CMK (cell line): Measurements from ENCODE around the gene CCR3.

ENCODE experiments used
- DNase-seq: peaks from one replicate; pipeline ENCODE4 v3.0.0-alpha.2; 2010; ENCODE audit warnings: low read depth

Gene CCR3

GRCh38 chr3:46221391-46221790 lies 20.9 kb upstream of the CCR3 start:
- no peak for DNase-seq

- no peak for DNase-seq
Measured at GRCh38 chr3:46221938-46222337, 20.3 kb upstream of the CCR3 start.

- no peak for DNase-seq
Measured at GRCh38 chr3:46222435-46223161, 19.7 kb upstream of the CCR3 start.

GRCh38 chr3:46228260-46229242 lies 13.7 kb upstream of the CCR3 start:
- DNase-seq = peak; percentile 92

GRCh38 chr3:46231323-46231722 lies 10.9 kb upstream of the CCR3 start:
- DNase-seq = no peak

GRCh38 chr3:46233194-46233593 lies 9.1 kb upstream of the CCR3 start:
- no peak for DNase-seq

DNA sequence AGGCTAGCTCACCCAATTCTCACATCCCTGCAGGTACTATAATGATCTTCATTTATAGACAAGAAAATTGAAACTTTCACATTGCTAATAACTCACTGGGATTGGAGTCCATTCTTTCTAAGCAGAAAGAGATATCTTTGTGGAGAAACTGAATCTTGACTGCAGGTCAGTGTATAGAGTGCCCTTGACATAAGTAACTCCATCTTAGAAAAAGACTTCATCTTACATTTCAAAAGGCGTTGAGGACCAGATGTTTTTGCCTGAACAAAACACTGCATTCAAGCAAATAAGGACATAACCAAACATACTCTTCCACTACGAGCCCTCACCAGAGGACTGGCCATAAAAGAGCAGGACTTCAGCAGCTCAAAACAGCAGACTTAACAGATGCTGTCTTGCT lies 6.8 kb upstream of the CCR3 start:
- DNase-seq = no peak

- DNase-seq = peak; percentile 77
Measured at GRCh38 chr3:46236294-46237054, 5.8 kb upstream of the CCR3 start.

GRCh38 chr3:46238386-46238785 lies 3.9 kb upstream of the CCR3 start:
- DNase-seq = no peak

- no peak for DNase-seq
Measured at GRCh38 chr3:46239301-46239938, 2.8 kb upstream of the CCR3 start.

- DNase-seq = no peak
Measured at GRCh38 chr3:46239952-46240351, 2.3 kb upstream of the CCR3 start.

GRCh38 chr3:46243560-46243959 lies 1.3 kb downstream of the CCR3 start:
- DNase-seq = no peak

- DNase-seq = no peak
Measured at GRCh38 chr3:46245146-46245545, 2.9 kb downstream of the CCR3 start.

DNA sequence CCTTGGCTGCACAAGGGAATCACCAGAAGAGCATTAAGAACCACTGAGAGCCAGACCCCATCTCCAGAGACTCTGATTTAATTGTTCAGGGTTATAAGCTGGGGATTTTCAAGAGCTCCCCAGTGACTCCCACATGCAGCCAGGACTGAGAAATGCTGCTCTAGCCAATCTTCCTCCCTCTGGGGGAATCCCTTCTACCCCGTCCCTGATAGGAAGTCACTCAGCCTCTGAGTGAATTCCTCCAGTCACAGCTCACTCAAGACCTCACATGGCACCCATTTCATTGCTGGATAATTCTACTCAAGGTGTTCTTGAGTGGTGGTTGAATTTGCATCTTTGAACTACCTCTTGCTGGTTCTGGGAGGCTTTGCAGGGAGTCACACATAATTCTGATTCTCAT lies 10.7 kb downstream of the CCR3 start:
- no peak for DNase-seq

DNA sequence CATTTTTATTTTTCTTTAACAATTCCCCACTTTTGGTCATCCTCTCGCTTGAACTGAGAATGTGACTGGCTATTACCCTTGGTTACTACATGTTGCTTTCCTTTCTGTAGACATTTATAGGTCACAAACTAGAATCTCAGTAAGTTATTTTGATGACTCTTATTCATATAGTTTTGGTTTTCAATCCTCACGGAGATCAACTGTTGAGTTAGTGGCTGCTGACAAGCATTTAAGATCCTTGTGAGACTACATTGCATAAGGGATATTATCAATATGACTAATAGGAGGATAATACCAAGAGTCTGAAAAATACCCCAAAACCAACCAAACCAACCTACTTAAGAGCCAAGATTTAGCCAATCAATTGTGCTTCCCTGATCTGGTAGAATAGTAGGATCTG lies 16.3 kb downstream of the CCR3 start:
- DNase-seq = no peak

- no peak for DNase-seq
Measured at GRCh38 chr3:46261926-46262594, 19.8 kb downstream of the CCR3 start.

- DNase-seq = no peak
Measured at GRCh38 chr3:46264002-46264401, 21.7 kb downstream of the CCR3 start.

DNA sequence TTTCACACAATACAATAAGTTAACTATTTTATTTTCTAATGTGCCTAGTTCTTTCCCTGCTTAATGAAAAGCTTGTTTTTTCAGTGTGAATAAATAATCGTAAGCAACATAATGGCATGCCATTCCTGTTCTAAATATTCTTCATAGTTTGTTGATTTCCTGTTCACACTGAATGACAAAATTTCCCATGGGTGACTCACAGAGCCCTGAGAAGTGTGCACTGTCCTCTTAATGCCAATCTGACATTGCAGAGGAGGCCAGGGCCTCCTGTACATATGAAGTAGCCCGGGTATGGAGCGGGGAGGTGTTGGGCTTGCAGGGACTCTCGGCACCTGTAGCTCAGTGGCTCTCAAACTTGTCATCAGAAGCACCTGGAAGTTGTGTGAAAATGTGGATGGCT lies 24.3 kb downstream of the CCR3 start:
- no peak for DNase-seq

DNA sequence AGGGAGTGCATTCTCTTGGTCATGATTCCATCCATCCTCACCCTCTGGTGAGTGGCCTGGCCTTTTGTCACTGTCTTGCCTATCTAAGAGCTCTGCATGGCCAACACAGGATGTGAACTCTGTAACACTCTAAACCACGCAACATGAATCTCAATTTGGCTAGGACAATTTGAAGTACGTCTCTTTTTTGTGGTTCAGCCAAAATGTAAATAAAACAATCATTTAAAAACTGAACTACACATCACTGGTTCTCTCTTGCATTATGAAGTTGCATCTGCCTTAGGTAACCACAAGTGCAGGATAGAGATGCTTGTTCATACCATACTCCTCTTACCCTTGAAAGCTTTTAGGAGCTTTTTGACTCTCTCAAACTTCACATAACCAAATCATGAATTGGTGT lies 27.3 kb downstream of the CCR3 start:
- no peak for DNase-seq

- no peak for DNase-seq
Measured at GRCh38 chr3:46270474-46270873, 28.2 kb downstream of the CCR3 start.

DNA sequence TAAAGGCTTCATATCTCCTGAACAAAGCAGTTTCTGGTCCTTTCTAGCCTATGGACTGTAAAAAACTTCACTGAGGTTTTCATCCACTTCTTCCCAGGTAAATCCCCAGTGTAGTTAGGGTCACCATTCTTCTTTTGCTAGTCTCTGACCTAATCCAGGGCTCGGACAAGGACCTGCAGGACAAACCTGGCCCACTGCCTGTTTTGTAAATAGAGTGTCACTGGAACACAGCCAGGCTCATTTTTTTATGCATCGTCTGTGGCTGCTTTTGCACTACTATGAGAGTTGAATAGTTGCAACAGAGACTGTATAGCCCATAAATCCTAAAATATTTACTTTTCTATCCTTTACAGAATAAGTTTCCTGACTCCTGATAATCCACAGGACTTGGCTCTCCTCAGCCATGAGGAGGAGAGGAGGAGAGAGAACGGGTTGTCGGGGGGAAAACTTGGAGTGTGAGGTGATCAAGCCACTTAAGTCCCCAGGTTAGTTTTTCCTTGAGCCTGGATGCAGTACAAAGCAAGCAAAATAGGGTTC lies 29.0 kb downstream of the CCR3 start:
- no peak for DNase-seq
